Fibroblast of pulmonary artery (primary cell): ENCODE results near the gene ACOT7.

Experiments used
- DNase-seq: peaks from one replicate; pipeline ENCODE4 v3.0.0-alpha.2; 2010; ENCODE audit warnings: low read depth
- H3K4me3 ChIP-seq: replicated peaks from 2 replicates; pipeline ENCODE4 v1.5.1; 2011; ENCODE audit warnings: low read depth, mild to moderate bottlenecking, control low read depth, low read length, moderate library complexity
- TF ChIP-seq, protein P1 (sequence below): IDR thresholded peaks from 2 replicates; pipeline ENCODE4 v1.5.1; 2011; ENCODE audit warnings: mild to moderate bottlenecking, control low read depth, low read length, inconsistent platforms; ENCODE audit errors: missing control alignments

ACOT7 gene

DNA sequence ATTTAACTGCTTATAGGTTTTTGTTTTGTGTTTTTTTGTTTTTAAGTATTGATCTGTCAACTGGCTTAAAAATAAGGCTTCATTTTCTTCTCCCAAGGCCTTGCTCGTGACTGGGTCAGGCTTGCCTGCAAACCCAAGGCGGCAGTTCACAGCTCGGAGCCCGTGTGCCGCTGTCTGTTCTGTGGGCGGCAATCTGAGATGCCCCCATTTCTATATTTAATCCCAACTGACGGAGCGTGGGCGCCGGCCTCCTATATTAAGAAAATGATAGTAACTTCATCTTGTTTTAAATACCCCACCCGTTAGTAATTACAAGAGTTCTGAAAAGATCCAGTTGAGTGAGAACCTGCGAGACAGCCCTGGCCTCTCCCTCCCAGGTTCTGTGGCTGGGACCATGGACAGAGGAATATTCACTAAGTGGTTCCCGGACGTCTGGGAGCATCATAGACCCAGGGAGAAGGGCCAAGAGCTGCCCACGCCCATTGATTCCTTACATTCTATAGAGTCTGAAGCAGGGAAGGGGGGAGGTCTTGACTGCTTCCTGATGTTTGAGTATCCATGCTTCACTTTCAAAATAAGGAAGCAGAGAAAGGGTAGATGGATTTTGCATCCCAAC is 90.1 kb downstream of the ACOT7 start:
- no peak overlapping the region for H3K4me3 ChIP-seq
- no peak for DNase-seq
- TF ChIP-seq, protein P1, sequence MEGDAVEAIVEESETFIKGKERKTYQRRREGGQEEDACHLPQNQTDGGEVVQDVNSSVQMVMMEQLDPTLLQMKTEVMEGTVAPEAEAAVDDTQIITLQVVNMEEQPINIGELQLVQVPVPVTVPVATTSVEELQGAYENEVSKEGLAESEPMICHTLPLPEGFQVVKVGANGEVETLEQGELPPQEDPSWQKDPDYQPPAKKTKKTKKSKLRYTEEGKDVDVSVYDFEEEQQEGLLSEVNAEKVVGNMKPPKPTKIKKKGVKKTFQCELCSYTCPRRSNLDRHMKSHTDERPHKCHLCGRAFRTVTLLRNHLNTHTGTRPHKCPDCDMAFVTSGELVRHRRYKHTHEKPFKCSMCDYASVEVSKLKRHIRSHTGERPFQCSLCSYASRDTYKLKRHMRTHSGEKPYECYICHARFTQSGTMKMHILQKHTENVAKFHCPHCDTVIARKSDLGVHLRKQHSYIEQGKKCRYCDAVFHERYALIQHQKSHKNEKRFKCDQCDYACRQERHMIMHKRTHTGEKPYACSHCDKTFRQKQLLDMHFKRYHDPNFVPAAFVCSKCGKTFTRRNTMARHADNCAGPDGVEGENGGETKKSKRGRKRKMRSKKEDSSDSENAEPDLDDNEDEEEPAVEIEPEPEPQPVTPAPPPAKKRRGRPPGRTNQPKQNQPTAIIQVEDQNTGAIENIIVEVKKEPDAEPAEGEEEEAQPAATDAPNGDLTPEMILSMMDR, result no peak

DNA sequence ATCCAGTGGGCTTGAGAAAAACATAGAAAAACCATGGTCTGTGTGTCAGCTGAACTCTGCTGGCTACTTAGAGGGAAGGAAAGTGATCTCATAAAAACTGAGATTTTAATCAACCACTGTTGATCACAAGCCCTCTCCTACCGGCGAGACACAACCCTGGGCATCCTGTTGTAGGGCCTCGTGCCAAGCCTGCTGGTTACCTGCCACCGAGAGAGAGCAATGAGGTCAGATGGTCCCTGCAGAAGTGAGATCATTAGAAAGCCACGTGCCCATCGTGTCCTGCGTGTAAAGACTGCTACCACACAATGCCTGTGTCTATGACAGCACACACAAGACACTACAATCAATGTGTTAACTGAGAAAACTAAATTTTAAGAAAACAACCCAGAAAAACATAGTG is 91.0 kb downstream of the ACOT7 start:
- TF ChIP-seq, protein P1, result no peak
- no peak overlapping the region for H3K4me3 ChIP-seq
- DNase-seq, result no peak

DNA sequence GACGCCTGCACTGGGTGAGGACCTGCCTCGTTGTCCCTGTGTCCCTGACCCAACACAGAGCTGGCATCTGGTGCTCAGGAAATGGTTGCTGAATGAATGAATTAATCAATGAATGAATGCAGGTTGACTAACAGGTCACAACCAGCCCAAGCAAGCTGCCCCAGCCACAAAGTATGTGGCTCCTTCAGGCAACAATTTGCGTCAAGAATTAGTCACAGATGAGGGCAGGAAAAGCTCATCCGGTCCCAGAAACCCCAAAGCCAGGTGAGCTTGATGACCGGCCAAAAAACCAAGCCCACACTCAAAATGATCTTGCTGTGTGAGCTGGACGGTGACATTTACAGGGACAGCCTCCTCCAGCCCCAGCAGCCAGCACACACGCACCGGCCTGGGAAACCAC is 92.0 kb downstream of the ACOT7 start:
- TF ChIP-seq, protein P1, result no peak
- no peak for DNase-seq
- H3K4me3 ChIP-seq, result no peak overlapping the region

DNA sequence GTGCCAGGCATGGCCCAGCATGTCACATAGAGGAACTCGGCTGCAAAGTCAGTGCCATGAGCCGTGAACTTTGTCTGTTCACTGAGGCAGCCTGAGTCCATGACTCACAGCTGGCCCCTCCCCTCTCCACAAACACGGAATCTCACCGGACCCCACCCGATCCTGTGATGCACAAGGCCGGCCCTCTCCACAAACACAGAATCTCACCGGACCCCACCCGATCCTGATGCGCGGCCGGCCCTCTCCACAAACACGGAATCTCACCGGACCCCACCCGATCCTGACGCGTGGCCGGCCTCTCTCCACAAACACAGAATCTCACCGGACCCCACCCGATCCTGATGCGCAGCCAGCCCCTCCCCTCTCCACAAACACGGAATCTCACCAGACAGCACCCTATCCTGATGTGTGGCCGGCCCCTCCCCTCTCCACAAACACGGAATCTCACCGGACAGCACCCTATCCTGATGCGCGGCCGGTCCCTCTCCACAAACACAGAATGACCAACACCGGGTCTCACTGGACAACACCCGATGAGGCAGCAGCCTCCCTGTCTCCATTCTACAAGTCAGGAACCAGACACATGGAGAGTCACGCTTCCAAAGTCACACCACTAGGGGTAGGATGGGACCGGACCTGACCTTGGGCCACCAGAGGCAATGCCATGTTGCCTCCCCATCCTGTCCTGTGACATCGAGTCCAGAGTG is 93.1 kb downstream of the ACOT7 start:
- DNase-seq, result no peak
- no peak overlapping the region for H3K4me3 ChIP-seq
- TF ChIP-seq, protein P1, result no peak

DNA sequence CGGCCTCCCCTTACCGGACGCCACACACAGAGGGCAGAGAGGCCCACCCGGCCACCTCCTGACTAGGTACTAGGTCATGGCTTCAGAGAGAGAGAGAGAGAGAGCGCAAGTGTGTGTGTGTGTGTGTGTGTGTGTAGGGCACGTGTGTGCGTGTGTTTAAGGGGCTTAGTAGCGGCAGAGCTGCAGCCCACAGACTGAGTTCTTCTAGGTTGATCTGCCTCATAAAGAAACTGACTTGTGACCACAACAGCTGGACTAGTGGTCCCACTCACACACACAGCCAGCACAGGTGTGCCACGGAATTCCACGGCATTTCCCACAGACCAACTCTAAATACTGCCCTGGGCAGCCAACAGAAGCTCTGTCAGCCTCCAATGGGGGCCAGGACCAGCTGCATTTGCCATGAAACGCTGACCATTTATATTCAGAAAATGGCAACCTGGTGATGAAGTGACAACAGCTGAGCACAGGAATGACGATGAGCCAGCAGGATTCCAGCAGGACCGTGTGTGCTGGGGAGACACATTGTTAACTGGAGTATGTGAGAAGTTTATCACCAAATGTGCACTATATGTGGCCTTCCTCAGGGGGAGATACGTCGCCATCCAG is 93.9 kb downstream of the ACOT7 start:
- TF ChIP-seq, protein P1, result no peak
- DNase-seq, result no peak

DNA sequence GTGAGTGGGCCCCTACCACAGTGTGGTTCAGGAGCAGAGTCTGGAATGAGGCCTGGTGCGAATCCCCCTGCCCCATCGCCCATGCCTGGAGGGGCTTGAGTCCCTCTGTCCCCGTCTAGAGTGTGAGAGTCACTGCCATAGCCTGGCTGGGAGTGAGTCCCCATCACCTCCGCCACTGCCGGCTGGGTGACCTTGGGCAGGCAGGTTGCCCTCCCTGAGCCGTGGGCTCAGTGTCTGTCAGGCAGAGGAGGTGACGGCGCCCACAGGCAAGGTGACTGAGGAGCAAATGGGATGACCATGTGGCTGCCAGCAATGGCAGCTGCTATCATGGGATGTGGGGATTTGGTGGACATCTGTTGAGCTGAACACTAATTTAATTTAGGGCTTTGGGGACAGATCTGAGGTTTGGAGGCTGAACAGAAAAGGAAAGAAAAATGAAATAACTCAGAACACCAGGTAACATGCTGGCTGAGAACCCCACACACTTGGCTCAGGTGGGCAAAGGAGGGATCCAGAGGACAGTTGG is 94.6 kb downstream of the ACOT7 start:
- no peak overlapping the region for H3K4me3 ChIP-seq
- TF ChIP-seq, protein P1, result no peak
- DNase-seq, result no peak

More for the DNA sequence above, 93.9 kb downstream of the ACOT7 start:
- no peak overlapping the region for H3K4me3 ChIP-seq
